GM23248 (cell line): ENCODE measurements around the gene ST8SIA4.

Experiments used
- EZH2 ChIP-seq: fragments of 200-600 bp; sonication (generic); IDR thresholded peaks from 2 replicates; pipeline ENCODE4 v1.6.1; 2018; ENCODE audit warnings: antibody characterized with exemption, mild to moderate bottlenecking; ENCODE audit not compliant: insufficient read depth, poor library complexity, severe bottlenecking
- EZH2phosphoT487 ChIP-seq: fragments of 200-600 bp; sonication (generic); IDR thresholded peaks from 2 replicates; pipeline ENCODE4 v1.6.1; 2018; ENCODE audit warnings: antibody characterized with exemption, moderate library complexity, mild to moderate bottlenecking, low read depth; ENCODE audit not compliant: insufficient read depth

- TF ChIP-seq EZH2 (no peak), EZH2phosphoT487 (no peak)
Measured at GRCh38 chr5:100799166-100799565, 103.9 kb downstream of the ST8SIA4 start.
